Measurements from ENCODE around the gene TYR.

Gene TYR

DNA sequence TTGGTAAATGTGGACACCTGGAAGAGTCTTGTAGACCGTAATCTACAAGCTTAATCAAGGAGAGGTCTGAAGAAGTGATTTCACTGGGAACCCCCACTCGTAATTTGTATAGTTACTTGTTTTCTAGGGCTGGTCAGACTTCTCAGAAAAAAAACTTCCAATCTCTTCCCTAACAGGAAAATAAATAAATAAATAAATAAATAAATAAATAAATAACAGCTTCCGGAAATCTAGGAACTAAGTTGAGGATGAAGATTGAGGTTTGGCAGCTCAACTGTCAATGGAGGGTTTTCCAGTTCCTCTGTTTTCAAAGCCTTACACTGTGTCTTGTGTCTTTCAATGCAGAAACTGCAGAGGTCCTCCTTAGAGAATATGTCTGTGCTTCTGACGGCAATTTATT, 17.7 kb upstream of the TYR start:
- Histone ChIP-seq H2AFZ (ENCODE audit: low read depth, low read length, severe bottlenecking) (no peak overlapping the region), H3K4me3 (ENCODE audit: insufficient read depth, low read length, poor library complexity, severe bottlenecking) (no peak overlapping the region), H3K27me3 (ENCODE audit: low read length) (no peaks in the 10 kb centered on the region), H3K27ac (ENCODE audit: low read depth, low read length) (no peak overlapping the region), H3K9ac (ENCODE audit: low read length) (no peak overlapping the region), H3K36me3 (ENCODE audit: low read length) (no peaks in the 10 kb centered on the region), H3K9me3 (ENCODE audit: insufficient read depth, low read length) (no peaks in the 10 kb centered on the region), H3F3A (ENCODE audit: insufficient read depth) (no peaks in the 10 kb centered on the region), H3K9me2 (replicated peaks; ENCODE audit: insufficient read depth, low read length) (no peaks in the 10 kb centered on the region), H4K20me1 (ENCODE audit: low read depth, low read length) (no peaks in the 10 kb centered on the region), H3K79me2 (ENCODE audit: insufficient read depth, low read length) (no peaks in the 10 kb centered on the region), H3K4me2 (ENCODE audit: low read depth, low read length, poor library complexity, severe bottlenecking) (no peak overlapping the region)
- TF ChIP-seq, protein P1, sequence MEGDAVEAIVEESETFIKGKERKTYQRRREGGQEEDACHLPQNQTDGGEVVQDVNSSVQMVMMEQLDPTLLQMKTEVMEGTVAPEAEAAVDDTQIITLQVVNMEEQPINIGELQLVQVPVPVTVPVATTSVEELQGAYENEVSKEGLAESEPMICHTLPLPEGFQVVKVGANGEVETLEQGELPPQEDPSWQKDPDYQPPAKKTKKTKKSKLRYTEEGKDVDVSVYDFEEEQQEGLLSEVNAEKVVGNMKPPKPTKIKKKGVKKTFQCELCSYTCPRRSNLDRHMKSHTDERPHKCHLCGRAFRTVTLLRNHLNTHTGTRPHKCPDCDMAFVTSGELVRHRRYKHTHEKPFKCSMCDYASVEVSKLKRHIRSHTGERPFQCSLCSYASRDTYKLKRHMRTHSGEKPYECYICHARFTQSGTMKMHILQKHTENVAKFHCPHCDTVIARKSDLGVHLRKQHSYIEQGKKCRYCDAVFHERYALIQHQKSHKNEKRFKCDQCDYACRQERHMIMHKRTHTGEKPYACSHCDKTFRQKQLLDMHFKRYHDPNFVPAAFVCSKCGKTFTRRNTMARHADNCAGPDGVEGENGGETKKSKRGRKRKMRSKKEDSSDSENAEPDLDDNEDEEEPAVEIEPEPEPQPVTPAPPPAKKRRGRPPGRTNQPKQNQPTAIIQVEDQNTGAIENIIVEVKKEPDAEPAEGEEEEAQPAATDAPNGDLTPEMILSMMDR (IDR thresholded peaks at IDR 0.05; ENCODE audit: insufficient read depth, low read length, poor library complexity, severe bottlenecking), result no peak
- no peak for TF ChIP-seq EZH2phosphoT487 (conservative IDR thresholded peaks at IDR 0.05; ENCODE audit: low read length)

DNA sequence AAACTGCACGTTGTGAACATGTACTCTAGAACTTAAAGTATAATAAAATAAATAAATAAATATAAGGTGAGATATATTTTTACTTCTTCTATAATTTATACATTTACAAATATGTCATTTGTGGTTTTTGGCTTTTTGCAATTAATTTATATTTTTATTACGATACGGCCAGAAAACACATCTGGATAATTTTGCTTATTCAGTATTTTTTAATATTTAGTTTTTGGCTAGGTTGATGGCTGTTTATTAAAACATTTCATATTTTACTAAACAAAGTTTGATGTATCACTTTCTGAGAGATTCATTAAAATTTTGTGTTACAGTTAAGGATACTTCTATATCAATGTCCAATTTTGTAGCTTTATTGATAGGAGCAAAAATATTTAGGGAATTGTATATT, 15.7 kb upstream of the TYR start:
- Histone ChIP-seq H3K79me2 (ENCODE audit: insufficient read depth, low read length) (no peaks in the 10 kb centered on the region), H3K36me3 (ENCODE audit: low read length) (no peaks in the 10 kb centered on the region), H3K9me3 (ENCODE audit: insufficient read depth, low read length) (no peaks in the 10 kb centered on the region), H3K4me2 (ENCODE audit: low read depth, low read length, poor library complexity, severe bottlenecking) (no peak overlapping the region), H3K27ac (ENCODE audit: low read depth, low read length) (no peak overlapping the region), H3K9me2 (replicated peaks; ENCODE audit: insufficient read depth, low read length) (no peaks in the 10 kb centered on the region), H2AFZ (ENCODE audit: low read depth, low read length, severe bottlenecking) (no peak overlapping the region), H3K4me3 (ENCODE audit: insufficient read depth, low read length, poor library complexity, severe bottlenecking) (no peak overlapping the region), H3K9ac (ENCODE audit: low read length) (no peak overlapping the region), H4K20me1 (ENCODE audit: low read depth, low read length) (no peaks in the 10 kb centered on the region), H3F3A (ENCODE audit: insufficient read depth) (no peaks in the 10 kb centered on the region), H3K27me3 (ENCODE audit: low read length) (no peaks in the 10 kb centered on the region)
- TF ChIP-seq, protein P1 (IDR thresholded peaks at IDR 0.05; ENCODE audit: insufficient read depth, low read length, poor library complexity, severe bottlenecking), result no peak
- TF ChIP-seq EZH2phosphoT487 (conservative IDR thresholded peaks at IDR 0.05; ENCODE audit: low read length), result no peak

DNA sequence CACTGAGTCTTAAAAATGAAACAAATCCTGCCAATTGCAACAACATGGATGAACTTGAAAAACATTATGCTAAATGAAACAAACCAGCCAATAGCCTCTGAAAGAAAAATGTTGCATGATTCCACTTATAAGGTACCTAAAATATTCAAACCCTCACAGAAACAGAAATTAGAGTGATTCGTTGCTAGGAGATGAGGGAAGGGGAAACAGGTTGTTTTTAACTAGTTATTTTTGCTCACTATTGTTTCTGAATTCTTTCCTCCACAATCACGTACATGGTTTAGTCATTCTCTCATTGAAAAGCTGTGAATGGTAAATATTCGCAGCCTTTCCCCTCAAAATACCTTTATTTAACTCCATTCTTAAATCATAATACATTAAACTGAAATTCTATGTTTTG, 14.0 kb upstream of the TYR start:
- no peaks in the 10 kb centered on the region for H3K9me2 ChIP-seq (replicated peaks; ENCODE audit: insufficient read depth, low read length)
- no peak overlapping the region for H3K4me2 ChIP-seq (ENCODE audit: low read depth, low read length, poor library complexity, severe bottlenecking)
- TF ChIP-seq EZH2phosphoT487 (conservative IDR thresholded peaks at IDR 0.05; ENCODE audit: low read length), result no peak
- TF ChIP-seq, protein P1 (IDR thresholded peaks at IDR 0.05; ENCODE audit: insufficient read depth, low read length, poor library complexity, severe bottlenecking), result no peak
- H2AFZ ChIP-seq (ENCODE audit: low read depth, low read length, severe bottlenecking), result no peak overlapping the region
- no peak overlapping the region for H3K9ac ChIP-seq (ENCODE audit: low read length)
- H3K27me3 ChIP-seq (ENCODE audit: low read length), result no peaks in the 10 kb centered on the region
- no peaks in the 10 kb centered on the region for H4K20me1 ChIP-seq (ENCODE audit: low read depth, low read length)
- no peaks in the 10 kb centered on the region for H3F3A ChIP-seq (ENCODE audit: insufficient read depth)
- no peaks in the 10 kb centered on the region for H3K9me3 ChIP-seq (ENCODE audit: insufficient read depth, low read length)
- H3K36me3 ChIP-seq (ENCODE audit: low read length), result no peaks in the 10 kb centered on the region
- no peak overlapping the region for H3K4me3 ChIP-seq (ENCODE audit: insufficient read depth, low read length, poor library complexity, severe bottlenecking)
- no peaks in the 10 kb centered on the region for H3K79me2 ChIP-seq (ENCODE audit: insufficient read depth, low read length)
- no peak overlapping the region for H3K27ac ChIP-seq (ENCODE audit: low read depth, low read length)

DNA sequence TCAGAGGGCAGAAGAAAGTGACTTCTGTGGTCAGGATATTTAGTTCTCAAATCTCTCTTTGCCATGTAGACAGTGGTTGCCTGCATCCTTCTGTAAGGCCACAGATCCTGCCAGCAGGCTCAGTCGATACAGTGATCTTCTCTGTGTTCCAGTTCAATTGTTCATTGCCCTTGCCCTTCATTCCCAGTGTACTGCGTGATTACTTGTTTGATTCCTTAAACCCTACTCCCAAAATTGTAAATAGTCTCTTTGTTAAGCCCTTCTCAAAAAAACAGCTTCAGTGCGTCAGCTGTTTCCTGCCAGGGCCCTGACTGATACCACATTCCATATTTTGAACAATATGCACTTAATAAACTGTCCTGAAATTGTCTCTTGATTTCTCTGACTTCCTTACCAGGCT, 9.3 kb upstream of the TYR start:
- Histone ChIP-seq H3K9me3 (ENCODE audit: insufficient read depth, low read length) (no peaks in the 10 kb centered on the region), H3K27me3 (ENCODE audit: low read length) (no peaks in the 10 kb centered on the region), H3K79me2 (ENCODE audit: insufficient read depth, low read length) (no peaks in the 10 kb centered on the region), H3K9me2 (replicated peaks; ENCODE audit: insufficient read depth, low read length) (no peaks in the 10 kb centered on the region), H3K4me3 (ENCODE audit: insufficient read depth, low read length, poor library complexity, severe bottlenecking) (no peak overlapping the region), H4K20me1 (ENCODE audit: low read depth, low read length) (no peaks in the 10 kb centered on the region), H3K36me3 (ENCODE audit: low read length) (no peaks in the 10 kb centered on the region), H3F3A (ENCODE audit: insufficient read depth) (no peaks in the 10 kb centered on the region), H3K9ac (ENCODE audit: low read length) (no peak overlapping the region), H3K27ac (ENCODE audit: low read depth, low read length) (no peak overlapping the region), H2AFZ (ENCODE audit: low read depth, low read length, severe bottlenecking) (no peak overlapping the region), H3K4me2 (ENCODE audit: low read depth, low read length, poor library complexity, severe bottlenecking) (no peak overlapping the region)
- no peak for TF ChIP-seq EZH2phosphoT487 (conservative IDR thresholded peaks at IDR 0.05; ENCODE audit: low read length)
- TF ChIP-seq, protein P1 (IDR thresholded peaks at IDR 0.05; ENCODE audit: insufficient read depth, low read length, poor library complexity, severe bottlenecking), result no peak
